PC-3 (cell line): ENCODE results near the gene TNKS1BP1. TPM values are rescaled to one million over a fixed set of nuclear protein-coding genes. Genes with fewer than 3 reads are reported as not detected.
"Not testable (repeated sequence)": the region's sequence is repeated elsewhere in the genome, so short reads cannot be mapped to it uniquely, and the experiment has no call there.

ENCODE experiments used
- ATAC-seq: fragments of 200-7000 bp; cut with Tn5 transposase; 2 replicates; pipeline ENCODE4 v1.9.1; 2020; ENCODE audit warnings: mild to moderate bottlenecking, moderate library complexity
- BruUV-seq: library from RNA; stranded (reverse); fragments of 400-500 nt; replicated peaks from 2 replicates; lab custom pipeline; 2021; lab: Mats Ljungman, UMichigan
- CTCF ChIA-PET: fragments of 300-600 bp; sonication (Branson Sonifier 250); formaldehyde crosslinking; loops from one replicate; lab custom pipeline; 2022; ENCODE audit warnings: antibody characterized with exemption; lab: Charles Lee
- POLR2A ChIA-PET: fragments of 300-600 bp; sonication (Branson Sonifier 250); formaldehyde crosslinking; loops from one replicate; lab custom pipeline; 2022; ENCODE audit warnings: antibody characterized with exemption; ENCODE audit not compliant: unreplicated experiment; lab: Charles Lee
- DNase-seq: peaks from one replicate; pipeline ENCODE4 v3.0.0-alpha.2; 2015
- H2AFZ ChIP-seq: fragments of 300-600 bp; sonication (generic); 2 replicates; pipeline ENCODE4 v1.6.0; 2016; ENCODE audit warnings: antibody characterized with exemption, low read length
- H3F3A ChIP-seq: fragments of 300-600 bp; sonication (generic); one replicate; pipeline ENCODE4 v1.6.0; 2017; ENCODE audit warnings: antibody characterized with exemption, low read length, control low read depth, mild to moderate bottlenecking; ENCODE audit not compliant: unreplicated experiment
- H3K27ac ChIP-seq: fragments of 300-600 bp; sonication (generic); 2 replicates; pipeline ENCODE4 v1.5.1; 2016; ENCODE audit warnings: mild to moderate bottlenecking, low read length
- H3K27me3 ChIP-seq: fragments of 300-600 bp; sonication (generic); 2 replicates; pipeline ENCODE4 v1.6.1; 2016; ENCODE audit warnings: low read length, mixed read lengths
- H3K36me3 ChIP-seq: fragments of 300-600 bp; sonication (generic); 2 replicates; pipeline ENCODE4 v1.6.1; 2016; ENCODE audit warnings: low read depth, mixed run types, low read length, mixed read lengths
- H3K4me1 ChIP-seq: fragments of 300-600 bp; sonication (generic); 2 replicates; pipeline ENCODE4 v1.5.1; 2016; ENCODE audit warnings: low read length; ENCODE audit not compliant: insufficient read depth
- H3K4me2 ChIP-seq: fragments of 300-600 bp; sonication (generic); 2 replicates; pipeline ENCODE4 v1.6.0; 2016; ENCODE audit warnings: low read length
- H3K4me3 ChIP-seq: fragments of 300-600 bp; sonication (generic); 2 replicates; pipeline ENCODE4 v1.5.1; 2016; ENCODE audit warnings: mild to moderate bottlenecking, low read length, mixed read lengths
- H3K79me2 ChIP-seq: fragments of 300-600 bp; sonication (generic); 2 replicates; pipeline ENCODE4 v1.6.1; 2017; ENCODE audit warnings: low read length, mixed read lengths
- H3K9ac ChIP-seq: fragments of 300-600 bp; sonication (generic); 2 replicates; pipeline ENCODE4 v1.6.0; 2016; ENCODE audit warnings: mild to moderate bottlenecking, low read length
- H3K9me2 ChIP-seq: fragments of 300-600 bp; sonication (generic); replicated peaks from 2 replicates; pipeline ENCODE4 v1.6.1; 2016; ENCODE audit warnings: mixed run types, low read length, mixed read lengths
- H3K9me3 ChIP-seq: fragments of 300-600 bp; sonication (generic); 2 replicates; pipeline ENCODE4 v1.6.1; 2016; ENCODE audit warnings: low read length, mixed read lengths
- H4K20me1 ChIP-seq: fragments of 300-600 bp; sonication (generic); 2 replicates; pipeline ENCODE4 v1.6.1; 2016; ENCODE audit warnings: low read length, mixed read lengths
- EZH2 ChIP-seq: fragments of 300-600 bp; sonication (generic); IDR thresholded peaks from one replicate; pipeline ENCODE4 v1.6.1; 2017; ENCODE audit warnings: antibody characterized with exemption, mild to moderate bottlenecking, low read length; ENCODE audit not compliant: unreplicated experiment
- EZH2phosphoT487 ChIP-seq: fragments of 300-600 bp; sonication (generic); IDR thresholded peaks from 2 replicates; pipeline ENCODE4 v1.6.1; 2018; ENCODE audit warnings: mild to moderate bottlenecking, antibody characterized with exemption, low read length, borderline replicate concordance
- intact Hi-C: fragments of 100-400 bp; cut with micrococcal nuclease; formaldehyde crosslinking; loops from 2 replicates; pipeline ENCODE4 v1.9.0; 2023
- total RNA-seq: library from RNA; depleted of rRNA; stranded (reverse); fragments of >200 nt; gene quantifications from 2 replicates; pipeline ENCODE4 v1.2.3, GENCODE V29; 2014
- TF ChIP-seq, protein P1 (sequence below): fragments of 300-600 bp; sonication (generic); conservative IDR thresholded peaks from 2 replicates; pipeline ENCODE4 v1.5.1; 2017; ENCODE audit warnings: antibody characterized with exemption, low read depth, mild to moderate bottlenecking, low read length

The TNKS1BP1 gene
- total RNA-seq, 1 experiment from 2014 or later: 89.6 TPM

- intact Hi-C loops: no loop called here
- Histone ChIP-seq H2AFZ (no peak overlapping the region), H3K27me3 (no peaks in the 10 kb centered on the region), H3K4me1 (peaks cover 16% of the 10 kb centered on the region), H3K4me2 (no peak overlapping the region), H3K9ac (no peak overlapping the region), H3K27ac (no peak overlapping the region), H4K20me1 (no peaks in the 10 kb centered on the region), H3F3A (no peaks in the 10 kb centered on the region), H3K36me3 (no peaks in the 10 kb centered on the region), H3K9me3 (no peaks in the 10 kb centered on the region), H3K4me3 (no peak overlapping the region), H3K9me2 (peaks cover 3% of the 10 kb centered on the region; the same call in 1 of the 2 replicates), H3K79me2 (no peaks in the 10 kb centered on the region)
- CTCF ChIA-PET: no interaction called here
- BruUV-seq: no TSS peak
- ATAC-seq: no peak
- no peak for DNase-seq
- POLR2A ChIA-PET: no interaction called here
- TF ChIP-seq EZH2: no peak
- TF ChIP-seq, protein P1, sequence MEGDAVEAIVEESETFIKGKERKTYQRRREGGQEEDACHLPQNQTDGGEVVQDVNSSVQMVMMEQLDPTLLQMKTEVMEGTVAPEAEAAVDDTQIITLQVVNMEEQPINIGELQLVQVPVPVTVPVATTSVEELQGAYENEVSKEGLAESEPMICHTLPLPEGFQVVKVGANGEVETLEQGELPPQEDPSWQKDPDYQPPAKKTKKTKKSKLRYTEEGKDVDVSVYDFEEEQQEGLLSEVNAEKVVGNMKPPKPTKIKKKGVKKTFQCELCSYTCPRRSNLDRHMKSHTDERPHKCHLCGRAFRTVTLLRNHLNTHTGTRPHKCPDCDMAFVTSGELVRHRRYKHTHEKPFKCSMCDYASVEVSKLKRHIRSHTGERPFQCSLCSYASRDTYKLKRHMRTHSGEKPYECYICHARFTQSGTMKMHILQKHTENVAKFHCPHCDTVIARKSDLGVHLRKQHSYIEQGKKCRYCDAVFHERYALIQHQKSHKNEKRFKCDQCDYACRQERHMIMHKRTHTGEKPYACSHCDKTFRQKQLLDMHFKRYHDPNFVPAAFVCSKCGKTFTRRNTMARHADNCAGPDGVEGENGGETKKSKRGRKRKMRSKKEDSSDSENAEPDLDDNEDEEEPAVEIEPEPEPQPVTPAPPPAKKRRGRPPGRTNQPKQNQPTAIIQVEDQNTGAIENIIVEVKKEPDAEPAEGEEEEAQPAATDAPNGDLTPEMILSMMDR: no peak
- TF ChIP-seq EZH2phosphoT487: no peak
Measured at GRCh38 chr11:57283231-57283990, 41.3 kb downstream of the TNKS1BP1 start.

DNA sequence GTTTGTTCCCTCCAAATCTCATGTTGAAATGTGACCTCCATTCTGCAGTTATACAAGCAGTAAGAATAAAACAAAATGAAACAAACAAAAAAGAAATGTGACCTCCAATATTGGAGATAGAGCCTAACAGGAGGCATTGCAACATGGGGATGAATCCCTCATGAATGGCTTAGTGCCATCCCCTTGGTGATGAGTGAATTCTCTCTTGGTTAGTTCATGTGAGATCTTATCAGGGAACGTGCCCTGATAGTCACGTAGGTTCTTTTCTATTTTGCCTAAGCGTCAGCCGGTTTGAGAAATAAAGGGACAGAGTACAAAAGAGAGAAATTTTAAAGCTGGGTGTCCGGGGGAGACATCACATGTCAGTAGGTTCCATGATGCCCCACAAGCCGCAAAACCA, 43.2 kb downstream of the TNKS1BP1 start:
- BruUV-seq, H3K36me3 ChIP-seq, H3K79me2 ChIP-seq, H3K9me2 ChIP-seq, CTCF ChIA-PET, H3K27me3 ChIP-seq, H2AFZ ChIP-seq, ATAC-seq, intact Hi-C loops, H3K27ac ChIP-seq, H3K4me2 ChIP-seq, H3K9ac ChIP-seq, H3K4me3 ChIP-seq, POLR2A ChIA-PET, H3F3A ChIP-seq, H3K9me3 ChIP-seq, H4K20me1 ChIP-seq, DNase-seq: not testable (repeated sequence)
- peaks cover 20% of the 10 kb centered on the region for H3K4me1 ChIP-seq

DNA sequence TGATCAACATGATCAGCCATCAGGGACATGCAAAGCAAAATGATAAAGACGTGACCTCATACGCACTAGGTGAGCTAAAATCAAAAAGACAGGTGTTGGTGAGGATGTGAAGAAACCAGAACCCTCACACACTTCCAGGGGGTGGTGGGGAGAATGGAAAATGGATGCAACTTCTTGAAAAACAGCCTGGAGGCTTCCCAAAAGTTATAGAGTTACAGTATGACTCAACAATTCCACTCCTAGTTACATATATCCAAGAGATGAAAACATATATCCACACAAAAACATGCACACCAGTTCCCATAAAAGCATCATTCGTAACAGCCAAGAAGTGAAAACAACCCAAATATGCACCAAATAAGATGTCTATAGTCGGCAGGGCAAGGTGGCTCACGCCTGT, 45.6 kb downstream of the TNKS1BP1 start:
- no peaks in the 10 kb centered on the region for H3K9me3 ChIP-seq
- no peaks in the 10 kb centered on the region for H3K36me3 ChIP-seq
- DNase-seq: peak; percentile 43
- H3K27ac ChIP-seq: no peak overlapping the region
- H3F3A ChIP-seq: no peaks in the 10 kb centered on the region
- no peak for ATAC-seq
- TF ChIP-seq EZH2 (no peak), EZH2phosphoT487 (no peak)
- TF ChIP-seq, protein P1: no peak
- H3K4me2 ChIP-seq: no peak overlapping the region
- H3K9ac ChIP-seq: no peak overlapping the region
- ChIA-PET CTCF (interaction anchor here (1.4 kb wide), 1 partner anchor 30 kb away, joined by 4 read pairs; no protein-coding TSS in a partner anchor), POLR2A (no interaction called here)
- H3K4me3 ChIP-seq: no peak overlapping the region
- no peaks in the 10 kb centered on the region for H4K20me1 ChIP-seq
- H2AFZ ChIP-seq: no peak overlapping the region
- no peaks in the 10 kb centered on the region for H3K9me2 ChIP-seq
- intact Hi-C loops: loop anchor here (2.0 kb wide), 1 partner anchor 32 kb away; no protein-coding TSS in a partner anchor
- H3K4me1 ChIP-seq: peaks cover 20% of the 10 kb centered on the region
- BruUV-seq: no TSS peak
- no peaks in the 10 kb centered on the region for H3K27me3 ChIP-seq
- H3K79me2 ChIP-seq: no peaks in the 10 kb centered on the region
